ENCODE data around the gene MAF. TPM values are rescaled to one million over a fixed set of nuclear protein-coding genes. Genes with fewer than 3 reads are reported as not detected.

MAF gene
- total RNA-seq, 1 experiment from 2014 or later: 4.9 TPM

DNA sequence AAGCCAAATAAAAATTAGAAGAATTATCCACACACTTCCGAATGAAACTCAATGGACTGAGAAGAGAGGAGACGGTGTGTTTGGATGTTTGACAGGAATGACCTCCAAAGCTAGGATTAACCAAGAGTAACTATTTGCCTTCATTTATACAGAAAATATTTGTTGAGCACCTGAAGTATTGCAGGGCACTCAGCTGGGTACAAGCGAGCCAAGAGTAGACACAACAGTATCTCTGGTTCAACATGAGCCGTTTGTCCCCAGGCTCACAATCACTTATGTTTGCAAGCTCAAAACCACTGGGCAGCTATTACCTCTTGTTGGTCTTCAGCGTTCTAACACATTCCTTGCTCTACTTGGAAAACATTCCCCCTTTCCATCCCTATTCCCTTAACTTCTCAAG, 38.8 kb downstream of the MAF start:
- H3K14ac ChIP-seq (ENCODE audit: insufficient read depth, low read length): no peak overlapping the region
- no peak overlapping the region for H2AK5ac ChIP-seq (ENCODE audit: insufficient read length, low read length)
- H3K56ac ChIP-seq (ENCODE audit: insufficient read length, low read depth, low read length): no peak overlapping the region
- H3K27ac Mint-ChIP-seq: no peak overlapping the region
- WGBS (ENCODE audit: extremely low coverage, insufficient read length, low lambda C conversion rate): no CpG with 5 or more reads among the region's 5 CpGs
- peaks cover 10 to 14% of the 10 kb centered on the region in 2 experiments for H3K4me1 Mint-ChIP-seq
- H3K4ac ChIP-seq (ENCODE audit: low read depth, low read length): no peak overlapping the region
- H3K9me3 ChIP-seq (ENCODE audit: control insufficient read depth, low read depth, low read length): no peaks in the 10 kb centered on the region
- no peak overlapping the region for H3K18ac ChIP-seq (ENCODE audit: insufficient read length, low read depth, low read length)
- no peak overlapping the region for H3K4me2 ChIP-seq (ENCODE audit: insufficient read depth, insufficient read length, low read length)
- no peak overlapping the region for H3T11ph ChIP-seq (ENCODE audit: low read length)
- no peak overlapping the region for H2BK120ac ChIP-seq (ENCODE audit: low read depth, low read length, poor library complexity, severe bottlenecking)
- no peaks in the 10 kb centered on the region for H3K27me3 ChIP-seq (ENCODE audit: insufficient read depth, low read length)
- no peaks in the 10 kb centered on the region for H3K23me2 ChIP-seq (ENCODE audit: insufficient read length, low read depth, low read length, poor library complexity, severe bottlenecking)
- no peak for DNase-seq
- H3K4me3 Mint-ChIP-seq: no peak overlapping the region
- TF ChIP-seq, protein P1, sequence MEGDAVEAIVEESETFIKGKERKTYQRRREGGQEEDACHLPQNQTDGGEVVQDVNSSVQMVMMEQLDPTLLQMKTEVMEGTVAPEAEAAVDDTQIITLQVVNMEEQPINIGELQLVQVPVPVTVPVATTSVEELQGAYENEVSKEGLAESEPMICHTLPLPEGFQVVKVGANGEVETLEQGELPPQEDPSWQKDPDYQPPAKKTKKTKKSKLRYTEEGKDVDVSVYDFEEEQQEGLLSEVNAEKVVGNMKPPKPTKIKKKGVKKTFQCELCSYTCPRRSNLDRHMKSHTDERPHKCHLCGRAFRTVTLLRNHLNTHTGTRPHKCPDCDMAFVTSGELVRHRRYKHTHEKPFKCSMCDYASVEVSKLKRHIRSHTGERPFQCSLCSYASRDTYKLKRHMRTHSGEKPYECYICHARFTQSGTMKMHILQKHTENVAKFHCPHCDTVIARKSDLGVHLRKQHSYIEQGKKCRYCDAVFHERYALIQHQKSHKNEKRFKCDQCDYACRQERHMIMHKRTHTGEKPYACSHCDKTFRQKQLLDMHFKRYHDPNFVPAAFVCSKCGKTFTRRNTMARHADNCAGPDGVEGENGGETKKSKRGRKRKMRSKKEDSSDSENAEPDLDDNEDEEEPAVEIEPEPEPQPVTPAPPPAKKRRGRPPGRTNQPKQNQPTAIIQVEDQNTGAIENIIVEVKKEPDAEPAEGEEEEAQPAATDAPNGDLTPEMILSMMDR (conservative IDR thresholded peaks at IDR 0.05): no peak
- H4K91ac ChIP-seq (ENCODE audit: insufficient read length, low read depth, low read length): no peak overlapping the region
- no peak overlapping the region for H2BK20ac ChIP-seq (ENCODE audit: low read depth, low read length, poor library complexity, severe bottlenecking)
- H3K27ac ChIP-seq (ENCODE audit: insufficient read length, low read depth, low read length): no peak overlapping the region
- H4K20me1 ChIP-seq (ENCODE audit: control insufficient read depth, insufficient read depth, insufficient read length): no peaks in the 10 kb centered on the region
- no peak overlapping the region for H2BK12ac ChIP-seq (ENCODE audit: insufficient read length, low read depth, low read length)
- no peaks in the 10 kb centered on the region for H3K9me3 Mint-ChIP-seq
- H4K8ac ChIP-seq (replicated peaks; ENCODE audit: insufficient read length, low read depth, low read length): no peak overlapping the region
- H3K4me1 ChIP-seq (ENCODE audit: insufficient read depth, low read length): peaks cover 4% of the 10 kb centered on the region; the same call in 1 of the 2 replicates
- no peaks in the 10 kb centered on the region for H3K79me2 ChIP-seq (ENCODE audit: insufficient read depth, low read length)
- no peak overlapping the region for H2BK5ac ChIP-seq (ENCODE audit: insufficient read length, low read length)
- H2BK15ac ChIP-seq (ENCODE audit: low read depth, low read length): no peak overlapping the region
- no peak overlapping the region for H4K5ac ChIP-seq (ENCODE audit: insufficient read length, low read depth, low read length)
- peaks cover 7% of the 10 kb centered on the region for H3K27me3 Mint-ChIP-seq (ENCODE audit: low read depth)
- no peaks in the 10 kb centered on the region for H3K36me3 Mint-ChIP-seq (ENCODE audit: insufficient read depth in 1 of 3, low read depth in 3 of 3)
- H3K9ac ChIP-seq (ENCODE audit: extremely low read depth, insufficient read length, low read length): no peak overlapping the region
- H2AFZ ChIP-seq (ENCODE audit: low read length): no peak overlapping the region
- H3K23ac ChIP-seq (ENCODE audit: insufficient read length, low read depth, low read length): no peak overlapping the region
- no peaks in the 10 kb centered on the region for H3K79me1 ChIP-seq (ENCODE audit: insufficient read depth, low read depth, low read length, poor library complexity, severe bottlenecking)
